DLD1 (cell line): ENCODE results near the gene ANKRD13B.

Experiments
- in situ Hi-C: cut with HindIII; loops from 2 replicates; pipeline ENCODE4 v1.10.0; 2017; ENCODE audit warnings: low sequenced_read_pairs

ANKRD13B gene

GRCh38 chr17:29568331-29569244 lies 24.3 kb upstream of the ANKRD13B start, which contains the start of gene TP53I13:
TP53I13 (plus strand) TSS chr17:29568701; CDS start chr17:29568759, 58 bp downstream.
- in situ Hi-C loops: no loop called here

GRCh38 chr17:29569245-29569950 lies 23.5 kb upstream of the ANKRD13B start:
- in situ Hi-C loops: no loop called here

- in situ Hi-C loops: no loop called here
These were observed 22.4 kb upstream of the ANKRD13B start for GRCh38 chr17:29570521-29570920.

GRCh38 chr17:29571486-29571882 lies 21.4 kb upstream of the ANKRD13B start:
- in situ Hi-C loops: no loop called here

- in situ Hi-C loops: no loop called here
These were observed 20.9 kb upstream of the ANKRD13B start for GRCh38 chr17:29571883-29572681.

- in situ Hi-C loops: no loop called here
These were observed 20.0 kb upstream of the ANKRD13B start for GRCh38 chr17:29572691-29573557.

- in situ Hi-C loops: no loop called here
These were observed 19.4 kb upstream of the ANKRD13B start for GRCh38 chr17:29573558-29573869.

GRCh38 chr17:29573871-29574731 lies 18.8 kb upstream of the ANKRD13B start:
- in situ Hi-C loops: no loop called here

- in situ Hi-C loops: no loop called here
These were observed 18.0 kb upstream of the ANKRD13B start for GRCh38 chr17:29574732-29575510.

GRCh38 chr17:29575511-29576213 lies 17.3 kb upstream of the ANKRD13B start:
- in situ Hi-C loops: no loop called here

- in situ Hi-C loops: no loop called here
These were observed 16.5 kb upstream of the ANKRD13B start for GRCh38 chr17:29576214-29577000.

GRCh38 chr17:29577001-29577370 lies 15.9 kb upstream of the ANKRD13B start:
- in situ Hi-C loops: no loop called here

GRCh38 chr17:29577385-29578211 lies 15.3 kb upstream of the ANKRD13B start:
- in situ Hi-C loops: no loop called here

GRCh38 chr17:29578626-29579485 lies 14.1 kb upstream of the ANKRD13B start:
- in situ Hi-C loops: no loop called here
